Measurements from ENCODE around the gene FAR2.

DNA sequence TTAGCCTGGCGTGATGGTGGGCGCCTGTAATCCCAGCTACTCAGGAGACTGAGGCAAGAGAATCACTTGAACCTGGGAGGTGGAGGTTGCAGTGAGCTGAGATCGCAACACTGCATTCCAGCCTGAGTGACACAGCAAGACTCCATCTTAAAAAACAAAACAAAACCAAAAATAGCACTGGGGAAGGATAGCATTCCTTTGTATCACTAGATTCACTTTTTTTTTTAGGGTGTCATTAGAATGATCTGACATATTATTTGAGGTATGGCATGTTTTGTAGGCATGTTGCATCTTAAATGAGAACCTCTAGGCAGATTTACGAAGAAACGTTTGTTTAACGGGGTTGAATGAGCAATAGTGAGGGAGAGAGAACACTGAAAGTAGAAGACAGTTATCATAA, 16.8 kb upstream of the FAR2 start:
- no peak for TF ChIP-seq ZXDB (tag by site-specific recombination; IDR thresholded peaks at IDR 0.05)
- TF ChIP-seq, protein P1, sequence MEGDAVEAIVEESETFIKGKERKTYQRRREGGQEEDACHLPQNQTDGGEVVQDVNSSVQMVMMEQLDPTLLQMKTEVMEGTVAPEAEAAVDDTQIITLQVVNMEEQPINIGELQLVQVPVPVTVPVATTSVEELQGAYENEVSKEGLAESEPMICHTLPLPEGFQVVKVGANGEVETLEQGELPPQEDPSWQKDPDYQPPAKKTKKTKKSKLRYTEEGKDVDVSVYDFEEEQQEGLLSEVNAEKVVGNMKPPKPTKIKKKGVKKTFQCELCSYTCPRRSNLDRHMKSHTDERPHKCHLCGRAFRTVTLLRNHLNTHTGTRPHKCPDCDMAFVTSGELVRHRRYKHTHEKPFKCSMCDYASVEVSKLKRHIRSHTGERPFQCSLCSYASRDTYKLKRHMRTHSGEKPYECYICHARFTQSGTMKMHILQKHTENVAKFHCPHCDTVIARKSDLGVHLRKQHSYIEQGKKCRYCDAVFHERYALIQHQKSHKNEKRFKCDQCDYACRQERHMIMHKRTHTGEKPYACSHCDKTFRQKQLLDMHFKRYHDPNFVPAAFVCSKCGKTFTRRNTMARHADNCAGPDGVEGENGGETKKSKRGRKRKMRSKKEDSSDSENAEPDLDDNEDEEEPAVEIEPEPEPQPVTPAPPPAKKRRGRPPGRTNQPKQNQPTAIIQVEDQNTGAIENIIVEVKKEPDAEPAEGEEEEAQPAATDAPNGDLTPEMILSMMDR (tag by site-specific recombination; IDR thresholded peaks at IDR 0.05): no peak
- TF ChIP-seq ZNF121 (tag by site-specific recombination; IDR thresholded peaks at IDR 0.05): no peak
- no peak for TF ChIP-seq ZBTB17 (tag by site-specific recombination; IDR thresholded peaks at IDR 0.05)
- no peak for TF ChIP-seq SP2 (tag by site-specific recombination; IDR thresholded peaks at IDR 0.05)
- no peak for TF ChIP-seq ZFP41 (tag by site-specific recombination; IDR thresholded peaks at IDR 0.05; ENCODE audit: borderline replicate concordance)
- TF ChIP-seq ZNF660 (tag by site-specific recombination; IDR thresholded peaks at IDR 0.05): no peak
- TF ChIP-seq MZF1 (tag by site-specific recombination; IDR thresholded peaks at IDR 0.05; ENCODE audit: borderline replicate concordance): no peak
